T follicular helper cell (primary cell): ENCODE measurements around the gene LRTM2.

Experiments used
- DNase-seq: peaks from one replicate; pipeline ENCODE4 v3.0.0-alpha.2; 2020; ENCODE audit warnings: low read depth
- total RNA-seq, 2 experiments: gene quantifications; one replicate each; lab custom pipeline; 2026; lab: John Stamatoyannopoulos, UW

The LRTM2 gene
- total RNA-seq: 0 to 0.26 reads per million in 2 experiments

DNA sequence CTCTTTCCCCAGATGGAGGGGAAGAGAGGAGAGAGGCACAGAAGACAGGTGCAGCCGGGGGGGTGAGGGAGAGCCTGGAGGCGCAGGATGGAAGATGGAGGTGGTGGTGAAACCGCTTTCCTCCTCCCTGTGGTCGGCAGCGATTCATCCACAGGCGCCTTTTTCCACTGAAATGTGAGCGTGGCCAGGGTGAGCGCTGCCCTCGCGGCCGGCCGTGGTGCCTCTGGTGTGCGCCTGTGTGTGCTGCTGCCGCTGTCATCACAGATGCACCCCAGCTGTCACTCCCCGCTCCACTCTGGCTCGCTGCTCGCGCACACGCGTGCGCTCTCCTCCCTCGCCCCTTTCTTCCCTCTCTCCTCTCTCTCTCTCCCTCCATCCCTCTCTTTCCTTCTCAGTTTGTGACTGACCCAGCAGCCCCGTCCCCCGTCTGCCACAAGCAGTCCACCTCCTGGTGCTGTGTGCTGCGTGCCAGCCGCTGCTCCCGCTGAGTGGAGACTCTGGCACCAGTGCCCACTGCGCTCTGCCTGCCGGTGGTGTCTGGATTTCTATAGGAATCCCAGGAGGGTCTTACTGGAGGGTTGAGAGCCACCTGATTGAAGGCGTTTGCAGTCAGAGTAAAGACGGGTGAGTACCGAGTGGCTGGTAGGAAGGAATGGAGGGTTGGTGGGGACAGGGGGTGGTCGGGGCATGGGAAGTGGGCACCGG is at the start of gene LRTM2:
LRTM2 (plus strand) TSS at position 375 of the 705 bp plus-strand sequence. CDS start 7,584 bp downstream, outside the sequence.
- DNase-seq: no peak

GRCh38 chr12:1773937-1774655 is 46.3 kb upstream of the LRTM2 start:
- no peak for DNase-seq

DNA sequence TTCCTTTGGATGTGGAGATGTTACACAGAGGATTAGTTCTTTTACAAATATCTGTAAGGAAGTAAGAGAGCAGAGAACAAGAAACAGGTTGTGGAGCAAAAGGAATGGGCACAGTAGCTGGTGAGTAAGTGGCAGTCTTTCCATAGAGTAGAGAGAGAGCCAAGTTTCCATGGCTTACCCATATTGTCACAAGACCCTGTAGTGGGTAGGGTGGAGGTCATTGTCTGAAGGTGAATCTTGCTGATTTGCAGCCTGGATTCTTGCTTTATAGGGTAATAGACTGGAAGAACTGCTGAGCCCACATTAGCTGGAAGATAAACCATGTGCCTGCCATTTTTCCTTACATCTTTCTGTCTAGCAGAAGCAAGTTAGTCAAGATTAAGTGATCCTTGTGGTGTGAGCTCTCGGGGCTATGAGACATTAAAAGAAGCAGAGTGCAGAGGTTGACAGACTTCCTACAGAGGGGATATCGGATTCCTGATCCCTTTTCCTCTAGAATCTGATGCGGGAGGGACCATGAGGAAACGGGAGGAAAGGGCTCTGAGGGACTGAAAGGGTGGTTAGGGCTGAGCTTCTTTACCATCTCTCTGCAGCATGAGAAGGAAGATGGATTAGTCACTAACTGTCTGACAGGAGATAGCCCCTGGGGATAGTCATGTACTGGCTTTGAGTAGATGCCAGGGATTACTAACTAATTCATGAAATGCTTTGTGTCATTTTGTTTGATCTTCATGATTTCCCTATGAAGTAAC is 44.0 kb upstream of the LRTM2 start:
- DNase-seq: no peak

GRCh38 chr12:1777798-1778197 is 42.6 kb upstream of the LRTM2 start:
- DNase-seq: no peak

DNA sequence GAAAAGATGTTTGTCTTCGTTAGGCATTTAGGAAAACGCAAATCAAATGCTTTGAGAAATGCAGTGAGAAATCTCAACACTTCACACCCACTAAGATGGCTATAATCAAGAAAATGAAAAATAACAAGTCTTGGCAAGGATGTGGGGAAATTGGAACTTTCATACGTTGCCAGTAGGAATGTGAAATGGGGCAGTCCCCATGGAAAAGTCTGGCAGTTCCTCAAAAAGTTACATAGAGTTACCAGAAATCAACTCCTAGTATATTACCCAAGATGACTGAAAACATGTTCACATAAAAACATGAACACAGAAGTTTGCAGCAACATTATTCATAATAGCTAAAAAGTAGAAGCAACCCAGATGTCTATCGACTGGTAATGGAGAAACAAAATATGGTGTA is 41.5 kb upstream of the LRTM2 start:
- no peak for DNase-seq

DNA sequence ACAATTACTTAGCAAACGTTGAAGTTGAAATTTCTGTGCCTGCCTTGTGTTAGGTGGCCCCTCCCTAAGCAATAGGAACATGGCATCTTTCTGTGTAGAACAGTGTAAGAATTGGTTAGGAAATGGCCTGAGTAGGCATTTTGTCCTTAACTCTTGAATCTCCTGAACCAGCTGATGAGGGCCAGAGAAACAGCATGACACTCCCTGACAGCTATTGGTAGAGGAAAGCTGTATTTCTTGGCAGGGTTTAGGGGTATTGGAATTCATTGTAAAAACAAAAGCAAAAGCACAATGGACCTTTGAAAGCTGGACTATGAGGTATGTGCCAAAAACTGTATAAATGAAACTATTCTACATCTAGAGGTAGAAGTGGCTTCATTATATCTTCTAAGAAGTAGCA is 40.6 kb upstream of the LRTM2 start:
- DNase-seq: no peak

DNA sequence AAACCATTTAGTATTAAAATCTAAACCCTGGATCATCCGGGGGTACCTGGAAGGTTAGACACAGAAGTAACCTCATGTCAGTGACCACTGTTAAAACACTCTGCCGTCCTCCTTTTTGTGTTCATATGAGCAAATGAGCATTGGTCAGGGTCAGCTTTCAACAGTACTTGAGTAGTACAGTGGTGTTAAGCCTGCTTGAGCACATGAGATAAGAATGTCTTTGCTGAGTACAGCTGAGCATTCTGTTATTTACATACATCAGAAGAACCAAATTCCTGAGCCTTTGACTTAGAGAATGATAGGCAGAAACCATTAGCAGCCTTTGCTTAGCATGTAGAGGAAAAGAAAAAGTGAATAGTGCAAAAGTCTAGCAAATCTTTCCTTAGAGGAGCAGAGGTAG is 38.6 kb upstream of the LRTM2 start:
- DNase-seq: no peak

GRCh38 chr12:1782215-1782614 is 38.1 kb upstream of the LRTM2 start:
- no peak for DNase-seq

DNA sequence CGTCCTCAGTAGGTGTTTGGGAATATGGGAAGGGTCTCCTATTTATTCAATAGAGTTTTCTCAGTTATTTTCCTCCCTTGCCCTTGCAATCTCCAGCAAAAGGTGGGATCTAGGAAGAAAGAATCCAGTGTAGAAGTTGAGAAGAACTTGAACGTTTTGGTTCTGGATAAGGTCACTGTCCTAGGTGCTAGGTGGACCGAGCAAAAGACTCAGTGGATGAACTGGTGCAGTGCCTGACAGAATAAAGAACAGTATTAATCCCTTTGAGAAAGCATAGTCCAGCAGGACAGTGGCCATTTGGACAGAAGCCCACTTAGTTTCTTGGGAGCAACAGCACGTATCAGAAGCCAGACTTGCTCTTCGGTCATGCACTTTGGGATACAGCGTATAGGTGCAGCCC is 32.7 kb upstream of the LRTM2 start:
- no peak for DNase-seq

DNA sequence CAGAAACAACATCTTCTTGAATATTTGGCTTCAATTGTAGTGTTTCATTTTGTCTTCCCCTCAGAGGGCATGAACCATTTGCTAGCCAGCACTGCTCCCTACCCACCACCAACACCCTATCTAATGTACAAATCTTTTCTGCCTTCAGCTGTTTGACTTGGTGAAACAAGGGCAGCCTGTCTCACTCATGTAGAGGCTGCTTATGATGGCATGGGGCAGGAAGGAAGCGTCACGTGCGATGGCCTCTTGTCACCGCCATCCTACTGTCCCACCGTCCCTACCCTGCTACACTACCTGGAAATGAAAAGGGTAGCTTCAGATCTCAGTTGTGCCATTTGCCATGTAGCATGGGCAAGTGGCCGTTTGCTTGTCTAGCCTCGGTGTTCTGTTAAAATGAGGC is 29.9 kb upstream of the LRTM2 start:
- DNase-seq: no peak

DNA sequence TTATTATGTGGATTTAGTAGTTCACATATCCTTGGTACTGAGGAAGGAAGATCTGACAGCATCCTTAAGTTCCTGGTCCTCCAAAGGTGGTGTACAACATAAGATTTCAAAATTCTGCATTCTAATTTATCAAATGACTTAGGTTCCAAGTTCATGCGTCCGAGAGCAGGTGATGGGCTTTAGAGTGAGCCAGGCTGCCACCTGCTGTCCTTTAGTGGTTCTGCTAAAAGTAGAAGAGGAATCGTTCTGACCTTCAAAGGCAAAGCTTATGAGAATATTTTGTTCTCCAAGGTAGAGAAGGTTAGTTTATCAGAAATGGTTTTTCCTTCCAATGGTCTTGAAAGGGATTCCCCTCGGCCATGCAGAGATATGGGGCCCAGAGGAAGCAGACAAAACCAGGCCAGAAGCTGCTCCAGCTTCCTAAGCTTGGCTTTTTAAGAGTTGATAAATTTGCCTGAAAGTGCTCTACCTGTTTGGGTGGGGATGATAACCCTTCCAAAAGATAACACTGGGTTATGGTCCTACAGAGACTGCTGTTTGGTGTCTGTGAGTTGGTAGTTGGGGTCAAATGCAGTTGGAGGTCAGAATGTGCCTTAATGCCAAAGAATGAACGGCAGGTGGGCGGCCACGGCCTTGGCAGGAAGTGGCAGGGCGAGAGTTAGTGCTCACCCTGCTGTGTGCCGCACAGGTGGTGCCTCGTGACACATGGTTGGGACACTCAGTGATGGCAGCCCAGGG is 29.1 kb upstream of the LRTM2 start:
- DNase-seq: peak; percentile 53

- no peak for DNase-seq
These were observed 28.0 kb upstream of the LRTM2 start for GRCh38 chr12:1792406-1792805.

GRCh38 chr12:1793426-1794210 is 26.7 kb upstream of the LRTM2 start:
- no peak for DNase-seq

DNA sequence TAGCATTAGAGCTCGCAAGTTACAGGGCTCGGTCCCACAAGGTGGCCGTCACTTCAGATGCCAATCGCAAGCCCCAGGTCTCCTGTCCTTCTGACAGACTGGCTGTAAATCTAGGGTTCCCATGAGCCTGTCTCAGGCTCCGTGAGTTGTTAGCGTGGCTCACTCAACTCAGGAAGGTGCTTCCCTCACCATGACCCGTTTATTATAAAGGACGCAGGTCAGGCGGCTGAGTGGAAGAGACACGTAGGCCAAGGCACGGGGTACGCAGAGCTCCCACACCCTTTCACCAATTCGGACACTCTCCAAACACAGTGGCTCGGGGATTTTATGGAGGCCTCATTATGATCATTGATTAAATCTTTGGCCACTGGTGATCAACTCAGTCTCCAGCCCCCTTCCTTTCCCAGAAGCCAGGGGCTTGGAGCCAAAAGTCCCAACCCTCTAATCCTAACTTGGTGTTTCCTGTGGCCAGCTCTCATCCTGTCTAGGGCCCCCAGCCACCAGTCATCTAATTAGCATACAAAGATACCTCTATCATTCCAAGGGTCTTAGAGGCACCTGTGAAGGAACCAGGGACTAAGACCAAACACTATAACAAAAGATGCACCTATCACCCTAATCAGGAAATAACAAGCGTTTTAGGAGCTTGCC is 25.8 kb upstream of the LRTM2 start:
- DNase-seq: no peak

DNA sequence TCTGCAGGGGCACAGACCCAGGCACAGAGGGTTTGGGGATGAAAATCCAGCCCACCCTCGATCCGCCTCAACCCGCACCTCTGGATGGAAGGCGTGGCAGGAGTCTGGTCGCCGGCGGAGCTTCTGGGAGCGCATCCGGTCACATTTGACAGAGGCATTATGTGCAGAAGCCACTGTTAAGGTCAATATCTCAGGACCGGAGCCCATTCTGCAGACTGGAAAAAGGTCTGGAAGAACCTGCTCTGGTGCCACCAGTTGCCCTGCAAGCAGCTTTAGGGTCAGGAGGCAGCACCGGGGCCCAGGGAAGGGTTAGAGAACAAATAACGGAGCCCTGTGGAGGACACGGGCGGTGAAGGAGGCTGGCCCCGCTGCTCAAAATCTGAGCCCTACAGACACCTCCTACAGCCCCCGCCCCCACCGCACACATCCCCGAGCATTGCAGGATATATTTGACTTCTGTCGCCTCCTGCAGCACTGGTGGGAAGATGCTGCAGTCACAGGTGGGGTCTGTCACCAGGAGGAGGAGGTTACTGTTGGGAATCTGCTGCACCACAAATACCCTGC is 25.1 kb upstream of the LRTM2 start:
- no peak for DNase-seq

DNA sequence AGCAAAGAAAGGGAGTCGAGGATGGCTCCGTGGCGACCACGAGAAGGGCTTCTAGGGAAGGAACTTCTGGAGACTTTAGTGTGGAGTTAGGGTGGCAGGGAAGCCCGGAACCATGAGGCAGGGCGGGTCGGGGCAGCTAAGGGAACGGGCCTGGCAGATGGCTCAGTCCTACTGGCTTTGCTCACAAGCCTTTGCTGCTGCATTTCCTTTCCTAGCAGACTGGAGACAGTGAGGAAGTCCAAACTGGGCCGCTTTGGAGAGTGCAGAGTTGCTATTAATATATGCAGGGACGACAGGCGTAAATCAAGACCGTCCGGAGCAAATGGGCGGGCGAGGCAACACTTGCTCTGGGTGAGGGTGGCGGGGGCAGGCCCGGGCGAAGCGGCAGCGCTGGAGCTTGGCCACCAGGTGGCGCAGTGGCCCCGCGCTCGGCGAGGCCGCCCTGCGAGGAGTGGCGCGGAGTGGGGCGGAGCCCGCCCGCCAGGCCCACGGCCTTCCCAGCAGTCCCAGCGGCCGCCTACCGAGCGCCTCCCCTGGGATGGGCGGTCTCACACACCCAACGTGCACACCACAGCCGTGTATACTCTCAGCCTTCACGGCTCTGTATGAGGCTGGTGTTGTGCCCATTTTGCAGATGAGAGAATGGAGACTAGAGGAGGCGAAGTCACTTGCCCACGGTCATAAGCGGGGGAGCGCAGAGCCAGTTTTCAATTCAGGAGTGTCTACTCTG is 24.4 kb upstream of the LRTM2 start:
- peak; percentile 89 for DNase-seq

GRCh38 chr12:1796515-1797010 is 23.8 kb upstream of the LRTM2 start:
- DNase-seq: no peak

GRCh38 chr12:1797011-1797901 is 23.1 kb upstream of the LRTM2 start:
- DNase-seq: peak; percentile 42
